Activated naive CD8-positive, alpha-beta T cell treated with anti-CD3 and anti-CD28 coated beads, Interleukin-2, amount 10 ng/mL, durations not matched to agents 7 days and 5 days (primary cell): ENCODE results near the gene SFTPB. TPM values are rescaled to one million over a fixed set of nuclear protein-coding genes. Genes with fewer than 3 reads are reported as not detected.

Source experiments
- total RNA-seq, 2 experiments: library from RNA; stranded (reverse); gene quantifications; one replicate each; pipeline ENCODE4 v1.2.3, GENCODE V29; 2021

SFTPB gene
- total RNA-seq, 2 experiments from 2014 or later: not detected

Other genes with a start within 250 kb of the SFTPB start
- gene SH2D6, start 249.5 kb downstream of the SFTPB start, total RNA-seq: 1 to 10 TPM in 1 of 2 experiments, under 1 TPM in 1; 0.94 to 1.4 TPM
- 100 to 1,000 TPM; 218 to 222 TPM for gene MAT2A, start 129.0 kb downstream of the SFTPB start, total RNA-seq
- 10 to 100 TPM; 24.8 to 26.8 TPM for gene GGCX, start 106.7 kb downstream of the SFTPB start, total RNA-seq
- 100 to 1,000 TPM; 128 to 135 TPM for gene VAMP8, start 90.6 kb downstream of the SFTPB start, total RNA-seq
- gene VAMP5, start 83.8 kb downstream of the SFTPB start, total RNA-seq: 10 to 100 TPM; 66.7 to 70.8 TPM
- 10 to 100 TPM; 96.4 to 97.4 TPM for gene RNF181, start 72.5 kb downstream of the SFTPB start, total RNA-seq
- gene TMEM150A, start 65.5 kb downstream of the SFTPB start, total RNA-seq: 1 to 10 TPM; 5.3 to 7.0 TPM
- gene C2orf68, start 56.1 kb downstream of the SFTPB start, total RNA-seq: 10 to 100 TPM; 54.7 to 61.2 TPM
- gene USP39, start 52.0 kb downstream of the SFTPB start, total RNA-seq: 10 to 100 TPM; 72.8 to 75.2 TPM
- gene GNLY, start 26.2 kb upstream of the SFTPB start, total RNA-seq: 10 to 100 TPM; 22.0 to 27.5 TPM
- not detected for gene ATOH8, start 85.8 kb upstream of the SFTPB start, total RNA-seq
- gene ST3GAL5, start 220.8 kb upstream of the SFTPB start, total RNA-seq: 10 to 100 TPM; 59.9 to 62.8 TPM